ENCODE measurements around the gene STX16.

- TF ChIP-seq CTCF (conservative IDR thresholded peaks at IDR 0.05; ENCODE audit: low read depth, low read length) (no peak), EZH2 (IDR thresholded peaks at IDR 0.05; ENCODE audit: borderline replicate concordance, low read depth, low read length, poor library complexity, severe bottlenecking) (no peak)
These were observed 62.0 kb downstream of the STX16 start for GRCh38 chr20:58712806-58713731.
